NB4 (cell line): Measurements from ENCODE around the gene GART.

Experiments
- DNase-seq: peaks from one replicate; pipeline ENCODE4 v3.0.0; 2010; ENCODE audit warnings: low read depth
- H3K4me3 ChIP-seq: one replicate; pipeline ENCODE4 v1.5.1; 2011; ENCODE audit warnings: mild to moderate bottlenecking, low read depth, low read length, moderate library complexity
- MAX ChIP-seq: IDR thresholded peaks from 2 replicates; pipeline ENCODE4 v1.6.1; 2011; ENCODE audit warnings: low read depth, low read length
- MYC ChIP-seq: IDR thresholded peaks from 2 replicates; pipeline ENCODE4 v1.6.1; 2011; ENCODE audit warnings: low read depth, low read length
- POLR2A ChIP-seq: IDR thresholded peaks from 2 replicates; pipeline ENCODE4 v1.6.1; 2011; ENCODE audit warnings: mild to moderate bottlenecking; ENCODE audit not compliant: insufficient read length; ENCODE audit errors: extremely low read depth
- TF ChIP-seq, protein P1 (sequence below): IDR thresholded peaks from one replicate; pipeline ENCODE4 v1.5.1; 2012; ENCODE audit warnings: low read depth, low read length

GART gene

DNA sequence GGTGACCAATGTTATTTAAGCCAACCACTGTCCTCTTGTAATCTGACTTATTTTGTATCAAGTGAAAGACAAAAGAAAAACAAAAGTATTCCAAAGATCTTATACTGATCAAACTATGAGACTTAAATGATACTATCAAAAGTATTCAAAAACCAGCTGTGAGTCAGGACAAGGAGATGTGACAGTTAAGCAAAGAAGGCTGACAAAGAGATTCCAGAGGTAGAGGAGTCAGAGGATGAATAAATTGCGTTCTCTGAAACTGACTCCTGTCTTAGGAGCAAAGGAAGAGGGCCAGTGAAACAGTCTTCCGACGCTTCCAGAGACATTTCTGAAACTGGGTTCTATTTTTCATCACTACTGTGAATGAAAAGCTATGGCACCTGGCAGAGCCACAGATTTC is 83.1 kb downstream of the GART start:
- TF ChIP-seq MYC (no peak), POLR2A (no peak), MAX (no peak)
- TF ChIP-seq, protein P1, sequence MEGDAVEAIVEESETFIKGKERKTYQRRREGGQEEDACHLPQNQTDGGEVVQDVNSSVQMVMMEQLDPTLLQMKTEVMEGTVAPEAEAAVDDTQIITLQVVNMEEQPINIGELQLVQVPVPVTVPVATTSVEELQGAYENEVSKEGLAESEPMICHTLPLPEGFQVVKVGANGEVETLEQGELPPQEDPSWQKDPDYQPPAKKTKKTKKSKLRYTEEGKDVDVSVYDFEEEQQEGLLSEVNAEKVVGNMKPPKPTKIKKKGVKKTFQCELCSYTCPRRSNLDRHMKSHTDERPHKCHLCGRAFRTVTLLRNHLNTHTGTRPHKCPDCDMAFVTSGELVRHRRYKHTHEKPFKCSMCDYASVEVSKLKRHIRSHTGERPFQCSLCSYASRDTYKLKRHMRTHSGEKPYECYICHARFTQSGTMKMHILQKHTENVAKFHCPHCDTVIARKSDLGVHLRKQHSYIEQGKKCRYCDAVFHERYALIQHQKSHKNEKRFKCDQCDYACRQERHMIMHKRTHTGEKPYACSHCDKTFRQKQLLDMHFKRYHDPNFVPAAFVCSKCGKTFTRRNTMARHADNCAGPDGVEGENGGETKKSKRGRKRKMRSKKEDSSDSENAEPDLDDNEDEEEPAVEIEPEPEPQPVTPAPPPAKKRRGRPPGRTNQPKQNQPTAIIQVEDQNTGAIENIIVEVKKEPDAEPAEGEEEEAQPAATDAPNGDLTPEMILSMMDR, result no peak
- no peak overlapping the region for H3K4me3 ChIP-seq

DNA sequence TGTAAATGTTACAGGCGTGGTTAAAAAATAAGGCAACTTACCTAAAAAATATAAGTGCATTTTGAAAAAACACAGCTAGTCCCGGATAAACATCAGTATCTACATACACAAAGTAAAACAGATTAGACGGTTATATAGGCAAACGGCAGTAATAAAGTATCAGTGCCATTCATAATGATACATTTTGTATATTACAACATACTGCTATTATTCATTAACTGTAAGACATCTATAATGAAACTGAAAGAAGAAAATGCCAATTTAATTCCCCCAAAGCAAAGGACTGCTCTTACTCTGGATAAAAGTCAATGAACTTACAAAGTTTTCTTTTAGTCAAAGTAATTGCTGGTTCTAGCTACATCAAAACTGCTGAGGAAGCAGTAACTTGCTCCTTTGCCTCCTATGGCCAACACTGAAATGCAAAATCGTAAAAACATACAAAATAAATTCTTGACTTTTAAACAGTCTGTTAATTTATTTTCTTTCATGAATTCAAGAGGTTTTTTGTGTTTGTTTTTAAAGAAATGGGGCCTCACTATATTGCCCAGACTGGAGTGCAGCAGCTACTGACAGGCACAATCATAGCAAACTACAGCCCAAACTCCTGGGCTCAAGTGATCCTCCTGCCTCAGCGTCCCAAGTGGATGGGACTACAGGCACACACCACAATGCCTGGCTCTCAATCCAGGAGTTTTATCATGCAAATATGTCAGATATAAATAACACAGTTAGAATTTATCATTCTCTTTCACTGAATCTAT is 86.1 kb downstream of the GART start:
- no peak for DNase-seq
- TF ChIP-seq MYC, result no peak
- no peak for TF ChIP-seq POLR2A

More for the DNA sequence above, 83.1 kb downstream of the GART start:
- DNase-seq, result no peak

More for the DNA sequence above, 86.1 kb downstream of the GART start:
- no peak overlapping the region for H3K4me3 ChIP-seq
